SIG-M5 treated with dmso at 0.1 percent for 504 hours (cell line): ENCODE measurements around the gene CLDN15.
"Not testable (repeated sequence)": the region's sequence is repeated elsewhere in the genome, so short reads cannot be mapped to it uniquely, and the experiment has no call there.

ENCODE experiments used
- DNase-seq: peaks from one replicate; lab custom pipeline; 2025; ENCODE audit not compliant: unreplicated experiment; lab: John Stamatoyannopoulos, UW

Gene CLDN15, protein sequence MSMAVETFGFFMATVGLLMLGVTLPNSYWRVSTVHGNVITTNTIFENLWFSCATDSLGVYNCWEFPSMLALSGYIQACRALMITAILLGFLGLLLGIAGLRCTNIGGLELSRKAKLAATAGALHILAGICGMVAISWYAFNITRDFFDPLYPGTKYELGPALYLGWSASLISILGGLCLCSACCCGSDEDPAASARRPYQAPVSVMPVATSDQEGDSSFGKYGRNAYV

DNA sequence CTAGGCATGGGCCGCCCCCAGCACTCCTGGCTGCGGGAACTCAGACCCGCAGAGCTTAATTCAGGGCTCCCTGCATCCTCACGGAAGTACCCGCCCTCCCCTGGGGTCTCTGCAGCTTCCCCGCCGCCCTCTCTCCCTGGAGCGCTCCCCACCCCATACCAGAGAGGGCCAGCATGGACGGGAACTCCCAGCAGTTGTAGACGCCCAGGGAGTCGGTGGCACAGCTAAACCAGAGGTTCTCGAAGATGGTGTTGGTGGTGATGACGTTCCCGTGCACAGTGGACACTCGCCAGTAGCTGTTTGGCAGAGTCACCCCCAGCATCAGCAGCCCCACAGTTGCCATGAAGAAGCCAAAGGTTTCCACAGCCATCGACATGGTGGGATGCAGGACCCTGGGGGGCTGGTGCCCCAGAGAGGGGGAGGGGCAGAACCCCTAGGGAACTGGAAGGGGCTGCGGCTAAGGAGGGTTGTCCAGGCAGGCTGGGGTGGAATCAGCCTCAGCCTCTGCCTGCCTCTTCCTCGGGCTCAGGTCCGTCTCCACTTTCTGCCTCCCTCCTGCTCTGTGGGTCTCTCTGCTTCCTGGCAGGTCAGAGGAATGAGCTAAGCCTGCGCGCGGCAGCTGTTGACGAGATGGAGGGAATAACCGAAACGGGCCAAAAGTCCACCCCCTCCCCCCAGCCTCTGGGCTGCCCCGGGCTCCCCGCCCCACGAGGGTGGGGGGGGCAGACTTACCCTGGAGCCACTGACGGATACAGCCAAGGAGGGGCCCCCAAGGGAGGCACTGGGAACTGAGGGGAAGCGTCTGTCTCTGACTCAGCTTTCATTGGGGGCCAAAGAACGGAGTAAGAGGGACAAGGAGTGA lies at the start of gene CLDN15:
Gene CLDN15 (minus strand): TSS at position 597 of the 862 bp plus-strand sequence. CDS start 221 bp downstream, at position 376.
- no peak for DNase-seq

DNA sequence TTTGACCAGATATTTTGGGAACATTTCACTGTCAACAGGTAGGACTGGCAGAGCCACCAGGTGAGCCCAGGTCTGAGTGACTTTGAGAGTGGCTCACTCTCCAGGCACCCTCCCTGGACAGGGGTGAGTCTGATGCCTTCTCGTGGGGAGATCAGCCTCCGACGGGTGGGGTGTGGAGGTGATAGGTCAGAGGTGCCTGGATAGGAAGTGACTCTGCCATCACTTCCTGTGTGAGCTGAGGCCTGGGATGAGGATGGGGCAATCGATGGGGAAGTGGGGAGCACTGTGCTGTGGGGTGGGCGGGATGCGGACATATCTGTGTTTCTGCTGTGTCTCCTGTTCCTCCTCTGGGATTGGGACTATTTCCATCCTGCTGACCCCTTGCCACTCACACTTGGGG lies 49.4 kb upstream of the CLDN15 start:
- no peak for DNase-seq

DNA sequence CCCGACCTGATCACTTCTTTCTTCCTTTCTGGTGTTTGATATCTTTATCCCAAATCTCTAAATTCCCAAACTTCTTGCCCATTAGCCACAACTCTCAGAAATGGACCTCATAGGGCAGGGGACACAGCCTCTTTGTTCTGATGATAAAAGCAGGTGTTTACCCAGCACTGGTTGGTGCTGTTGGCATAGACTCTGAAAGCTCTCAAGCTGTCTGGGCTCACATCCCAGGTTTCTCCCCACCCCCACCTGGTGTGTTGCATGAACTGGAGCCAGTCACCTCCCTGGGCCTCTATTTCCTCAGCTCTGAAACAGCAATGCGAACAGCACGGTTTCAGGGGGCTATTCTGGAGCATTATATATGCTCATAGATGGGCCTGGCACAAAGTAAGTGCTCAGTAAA lies 48.3 kb upstream of the CLDN15 start:
- DNase-seq, result not testable (repeated sequence)

DNA sequence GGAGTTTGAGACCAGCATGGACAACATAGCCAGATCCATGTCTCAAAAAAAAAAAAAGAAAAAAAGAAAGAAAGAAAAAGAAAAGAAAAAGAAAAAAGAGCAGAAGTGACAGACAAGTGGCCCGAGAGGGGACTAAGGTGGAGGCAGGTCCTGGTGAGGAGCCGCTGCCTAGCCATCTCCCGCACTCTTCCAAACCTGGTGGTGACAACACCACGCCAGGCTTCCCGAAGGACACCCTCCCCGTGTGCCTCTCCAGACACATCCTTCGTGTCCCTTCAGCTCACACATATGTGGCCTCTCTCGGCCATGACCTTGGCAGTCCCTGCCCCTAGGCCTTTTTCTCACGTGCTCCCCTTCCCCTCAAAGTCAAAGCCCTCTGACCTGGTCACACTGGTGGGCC lies 47.6 kb upstream of the CLDN15 start:
- no peak for DNase-seq

DNA sequence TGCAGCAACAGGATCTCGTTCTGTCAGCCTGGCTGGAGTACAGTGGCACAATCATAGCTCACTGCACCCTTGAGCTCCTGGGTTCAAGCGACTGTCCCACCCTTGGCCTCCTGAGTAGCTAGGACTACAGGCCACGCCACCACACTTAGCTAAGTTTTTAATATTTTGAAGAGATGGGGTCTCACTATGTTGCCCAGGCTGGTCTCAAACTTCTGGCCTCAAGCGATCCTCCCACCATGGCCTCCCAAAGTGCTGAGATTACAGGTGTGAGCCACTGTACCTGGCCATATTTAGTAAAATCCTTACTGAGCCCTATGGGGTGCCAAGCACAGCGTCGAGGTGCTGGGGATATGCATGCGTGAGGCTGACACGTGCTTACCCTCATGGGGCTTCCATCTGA lies 43.3 kb upstream of the CLDN15 start:
- not testable (repeated sequence) for DNase-seq

DNA sequence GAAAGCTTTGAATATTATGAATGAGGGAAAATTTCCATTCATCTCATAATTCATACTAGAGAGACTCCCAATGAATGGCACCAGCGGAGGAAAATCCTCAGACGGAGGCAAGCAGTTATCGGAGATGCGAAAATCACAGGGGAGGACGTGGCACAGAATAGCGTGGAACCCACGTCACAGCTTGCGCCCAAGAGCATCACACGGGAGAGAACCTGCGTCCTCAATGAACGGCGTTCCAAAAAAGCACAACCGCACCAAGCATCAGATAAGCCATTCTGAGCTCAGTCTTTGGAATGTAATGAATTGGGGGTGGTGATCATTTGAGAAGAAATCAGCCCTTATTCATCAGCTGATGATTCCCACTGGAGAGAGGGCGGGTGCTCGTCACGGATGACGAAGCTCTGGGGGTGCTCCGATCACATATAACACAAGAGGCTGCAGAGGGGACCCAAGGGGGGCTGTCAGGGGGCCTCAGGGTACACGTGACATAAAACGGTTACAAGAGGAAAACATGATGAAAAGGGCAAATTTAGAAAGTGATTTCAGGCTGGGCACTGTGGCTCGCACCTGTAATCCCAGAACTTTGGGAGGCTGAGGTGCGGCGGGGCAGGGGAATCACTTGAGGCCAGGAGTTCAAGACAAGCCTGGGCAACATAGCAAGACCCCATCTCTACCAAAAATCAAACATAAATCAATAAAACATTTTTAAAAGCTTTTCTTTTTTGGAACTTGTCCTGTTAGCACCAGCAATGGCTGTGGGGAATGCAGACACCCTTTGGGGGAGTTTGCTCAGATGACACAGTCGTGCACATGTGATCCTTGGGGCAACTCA lies 41.1 kb upstream of the CLDN15 start:
- DNase-seq, result no peak

DNA sequence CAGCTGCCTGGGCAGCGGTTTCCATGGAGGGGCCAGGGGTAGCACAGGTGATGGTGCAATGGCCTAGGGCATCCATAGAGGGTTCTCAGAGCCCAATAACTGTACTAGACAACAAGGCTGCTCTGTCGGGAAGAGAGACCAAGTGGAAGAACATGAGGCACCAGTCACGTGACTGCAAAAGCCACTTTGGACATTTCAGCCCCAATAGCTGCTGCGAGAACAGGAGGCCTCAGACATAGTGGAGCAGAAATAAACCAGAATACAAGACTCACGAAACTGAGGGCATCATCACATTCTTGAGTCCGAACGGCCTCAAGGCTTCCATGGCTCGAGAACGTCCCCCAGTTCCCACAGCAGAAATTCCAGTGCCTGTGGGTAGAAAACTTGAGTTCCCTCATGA lies 39.6 kb upstream of the CLDN15 start:
- no peak for DNase-seq

DNA sequence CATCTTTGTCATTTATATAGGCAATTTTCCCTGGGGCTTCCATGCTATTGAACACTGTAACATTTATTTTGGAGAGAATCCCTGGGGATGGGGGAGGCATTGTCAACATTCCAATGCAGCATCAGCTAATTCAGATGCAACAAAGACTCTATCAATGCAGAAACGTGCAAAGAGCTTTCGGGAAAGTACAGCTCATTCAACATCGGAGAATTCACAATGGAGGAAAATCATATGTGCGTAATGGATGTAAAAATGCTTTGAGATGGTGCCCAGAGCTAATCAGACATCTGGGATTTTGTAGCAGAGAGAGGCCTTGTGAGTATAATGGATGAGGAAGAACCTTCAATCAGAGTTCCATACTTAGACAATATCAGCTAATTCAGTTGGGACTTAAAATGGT lies 35.6 kb upstream of the CLDN15 start:
- DNase-seq, result no peak

DNA sequence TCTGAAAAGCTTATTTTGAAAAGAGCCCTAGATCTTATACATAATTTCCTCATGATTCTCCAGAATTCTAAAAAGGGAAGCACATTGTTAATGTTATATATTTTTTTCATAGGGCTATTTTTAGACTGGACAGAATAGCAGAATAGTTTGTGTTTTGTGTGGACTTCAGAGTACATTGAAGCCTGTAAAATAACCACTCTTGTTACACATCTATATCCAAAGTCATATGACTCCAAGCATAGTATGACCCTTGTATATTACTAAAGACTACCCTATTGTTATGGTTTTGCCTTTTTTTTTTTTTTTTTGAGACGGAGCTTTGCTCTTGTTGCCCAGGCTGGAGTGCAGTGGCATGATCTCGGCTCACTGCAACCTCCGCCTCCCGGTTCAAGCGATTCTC lies 33.4 kb upstream of the CLDN15 start:
- DNase-seq, result no peak

DNA sequence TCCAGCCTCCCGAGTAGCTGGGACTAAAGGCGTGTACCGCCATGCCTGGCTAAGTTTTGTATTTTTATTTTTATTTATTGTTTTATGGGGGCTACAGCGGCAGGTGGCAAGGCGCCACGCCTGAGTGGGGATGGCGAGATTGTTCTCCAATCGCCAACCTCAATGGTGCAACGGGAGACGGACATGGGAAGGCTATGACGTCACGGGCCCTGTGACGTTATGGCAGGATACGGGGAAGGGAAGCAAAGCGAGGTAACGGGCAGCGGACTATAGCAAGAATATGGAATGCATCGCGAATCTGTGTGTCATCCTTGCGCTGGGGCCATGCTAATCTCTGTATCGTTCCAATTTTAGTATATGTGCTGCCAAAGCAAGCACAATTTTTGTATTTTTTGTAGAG lies 32.1 kb upstream of the CLDN15 start:
- DNase-seq, result no peak

DNA sequence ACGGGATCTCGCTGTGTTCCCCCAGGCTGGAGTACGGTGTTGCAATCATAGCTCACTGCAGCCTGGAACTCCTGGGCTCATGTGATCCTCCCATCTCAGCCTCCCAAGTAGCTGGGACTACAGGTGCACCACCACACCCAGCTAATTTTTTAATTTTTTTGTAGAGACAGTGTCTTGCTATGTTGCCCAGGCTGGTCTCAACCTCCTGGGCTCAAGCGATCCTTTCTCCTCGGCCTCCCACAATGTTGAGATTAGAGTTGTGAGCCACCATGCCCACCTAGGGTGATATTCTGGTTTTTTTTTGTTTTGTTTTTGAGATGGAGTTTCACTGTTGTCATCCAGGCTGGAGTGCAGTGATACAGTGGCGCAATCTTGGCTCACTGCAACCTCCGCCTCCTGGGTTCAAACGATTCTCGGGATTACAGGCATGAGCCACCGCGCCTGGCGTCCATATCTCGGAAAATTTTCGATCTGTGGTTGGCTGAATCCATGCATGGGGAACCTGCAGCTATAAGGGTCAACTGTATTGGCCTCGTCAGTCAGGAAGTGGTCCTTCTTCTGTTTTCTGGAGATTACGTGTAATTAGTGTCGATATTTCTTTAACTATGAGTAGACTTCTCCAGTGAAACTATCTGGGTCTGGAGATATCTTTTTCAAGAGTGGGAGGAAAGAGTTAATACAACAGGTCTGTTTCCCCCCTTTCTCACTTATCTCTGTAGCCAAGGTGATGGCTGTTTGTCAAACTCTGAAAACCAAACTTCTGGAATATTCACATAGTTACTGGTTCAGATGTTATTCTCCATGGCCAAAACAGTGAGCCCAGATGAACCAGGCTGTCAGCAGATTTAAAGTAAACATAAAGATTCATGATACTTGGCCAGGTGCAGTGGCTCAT lies 28.3 kb upstream of the CLDN15 start:
- no peak for DNase-seq

DNA sequence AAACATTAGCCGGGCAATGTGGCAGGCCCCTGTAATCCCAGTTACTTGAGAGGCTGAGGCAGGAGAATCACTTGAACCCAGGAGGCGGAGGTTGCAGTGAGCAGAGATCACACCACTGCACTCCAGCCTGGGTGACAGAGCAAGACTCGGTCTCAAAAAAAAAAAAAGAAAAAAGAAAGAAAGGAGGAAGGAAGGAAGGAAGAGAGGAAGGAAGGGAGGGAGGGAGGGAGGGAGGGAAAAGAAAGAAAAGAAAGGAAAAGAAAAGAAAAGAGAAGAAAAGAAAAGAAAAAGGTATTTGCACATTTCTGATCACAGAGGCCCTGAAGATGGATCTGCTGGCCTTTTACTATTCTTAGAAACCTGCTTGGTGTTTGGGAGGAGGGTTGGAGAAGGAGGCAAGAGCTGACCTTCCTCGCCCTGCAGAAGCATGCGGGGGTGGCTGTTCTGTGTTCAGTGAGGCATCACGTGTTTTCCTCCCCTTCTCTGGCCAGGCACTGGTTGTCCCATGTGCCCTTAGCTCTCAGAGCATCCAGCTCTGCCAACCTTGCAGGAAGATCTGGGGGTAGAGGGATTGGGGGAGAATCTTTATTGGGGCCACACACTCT lies 26.6 kb upstream of the CLDN15 start:
- not testable (repeated sequence) for DNase-seq

DNA sequence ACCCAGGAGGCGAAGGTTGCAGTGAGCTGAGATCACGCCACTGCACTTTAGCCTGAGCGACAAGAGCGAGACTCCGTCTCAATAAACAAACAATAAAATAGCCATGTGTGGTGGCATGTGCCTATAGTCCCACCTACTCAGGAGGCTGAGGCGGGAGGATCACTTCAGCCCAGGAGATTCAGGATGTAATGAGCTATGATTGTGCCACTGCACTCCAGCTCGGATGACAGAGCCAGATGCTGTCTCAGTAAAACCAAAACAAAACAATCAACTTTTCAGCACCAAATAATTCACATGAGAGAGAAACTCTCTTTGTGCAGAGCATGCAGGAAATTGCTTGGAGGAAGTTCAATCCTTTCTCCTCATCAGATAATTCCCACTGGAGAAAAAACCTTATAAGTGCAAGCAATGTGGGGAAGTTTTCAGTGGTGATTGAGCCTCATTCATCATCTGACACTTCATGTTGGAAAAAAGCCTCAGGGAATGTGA lies 20.7 kb upstream of the CLDN15 start:
- DNase-seq, result no peak

DNA sequence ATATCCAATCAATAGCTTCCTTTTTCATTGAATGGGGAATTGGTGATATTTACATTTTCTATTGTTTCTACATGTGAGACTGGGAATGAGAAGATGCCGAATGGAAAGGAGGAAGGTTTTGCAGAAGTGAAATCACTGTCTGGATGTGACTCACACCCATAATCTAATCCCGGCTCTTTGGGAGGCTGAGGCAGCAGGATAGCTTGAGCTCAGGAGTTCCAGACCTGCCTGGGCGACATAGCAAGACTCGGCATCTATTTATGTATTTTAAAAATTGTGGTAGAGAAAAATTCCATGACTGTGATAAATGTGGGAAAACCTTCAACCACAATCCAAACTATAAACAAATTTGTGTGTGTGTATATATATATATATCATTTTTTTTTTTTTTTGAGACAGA lies 18.2 kb upstream of the CLDN15 start:
- no peak for DNase-seq

DNA sequence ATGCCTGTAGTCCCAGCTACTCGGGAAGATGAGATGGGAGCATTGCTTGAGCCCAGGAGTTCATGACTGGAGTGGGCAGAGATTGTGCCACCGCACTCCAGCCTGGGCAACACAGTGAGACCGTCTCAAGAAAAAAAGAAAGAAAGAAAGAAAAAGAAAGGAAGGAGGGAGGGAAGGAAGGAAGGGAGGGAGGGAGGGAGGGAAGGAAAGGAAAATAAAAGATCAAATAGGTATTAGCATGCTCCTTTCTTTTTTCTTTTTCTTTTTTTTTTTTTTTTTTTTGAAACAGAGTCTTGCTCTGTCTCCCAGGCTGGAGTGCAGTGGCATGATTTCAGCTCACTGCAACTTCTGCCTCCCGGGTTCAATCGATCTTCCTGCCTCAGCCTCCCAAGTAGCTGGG lies 15.6 kb upstream of the CLDN15 start:
- not testable (repeated sequence) for DNase-seq

DNA sequence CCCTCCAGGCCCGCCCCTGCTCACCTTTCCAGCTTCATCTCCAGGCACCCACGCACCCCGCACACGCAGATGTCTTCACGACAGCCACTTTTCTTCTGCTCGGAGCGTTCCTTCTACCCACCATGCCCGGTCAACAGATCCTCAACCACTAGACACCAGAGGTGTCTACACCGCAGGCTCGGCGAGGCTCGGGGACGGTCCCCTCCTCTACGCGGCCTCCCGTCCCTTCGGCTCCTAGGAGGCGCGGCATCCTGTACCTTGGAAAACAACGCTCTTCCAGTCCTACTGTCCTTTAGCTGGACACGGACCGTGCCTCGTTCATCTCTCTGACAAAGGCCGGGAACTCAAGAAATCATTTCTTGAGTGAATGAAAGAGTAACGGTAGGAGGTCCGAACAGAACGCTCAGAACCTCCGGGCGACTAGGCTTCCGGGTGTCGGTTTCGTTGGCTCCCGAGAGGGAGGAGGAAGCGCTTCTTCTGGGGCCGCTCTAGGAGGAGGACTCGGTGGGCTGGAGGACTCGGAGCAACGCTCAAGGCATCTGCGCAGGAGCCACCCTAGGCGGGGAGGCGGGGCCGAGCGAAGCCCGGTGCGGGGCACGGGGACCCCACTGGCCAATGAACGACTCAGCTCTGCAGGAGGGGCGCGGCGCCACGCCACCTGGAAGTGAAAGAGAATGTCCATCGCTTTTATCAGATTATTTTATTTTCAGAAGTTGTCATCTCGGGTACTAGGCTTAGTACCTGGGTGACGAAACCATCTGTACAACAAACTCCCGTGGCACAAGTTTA lies 14.5 kb upstream of the CLDN15 start:
- peak; percentile 97 for DNase-seq

DNA sequence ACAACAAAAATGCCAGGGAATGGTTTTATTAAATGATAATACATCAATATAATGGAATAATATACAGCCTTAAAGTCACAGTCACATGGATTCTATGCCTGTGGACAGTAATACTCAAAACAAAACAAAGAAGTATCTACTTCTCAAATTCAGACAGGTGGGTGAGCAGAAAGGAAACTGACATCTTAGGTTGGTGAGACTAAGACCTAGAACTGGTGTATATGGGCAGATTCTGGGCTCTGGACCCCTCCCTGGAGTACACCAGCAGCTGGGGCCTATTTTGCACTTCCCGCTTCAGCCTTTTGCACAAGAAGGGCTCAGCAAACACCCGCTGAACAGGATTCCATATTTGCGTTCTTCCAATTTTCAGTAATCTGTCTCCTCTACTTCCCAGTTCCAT lies 12.7 kb upstream of the CLDN15 start:
- DNase-seq, result no peak

DNA sequence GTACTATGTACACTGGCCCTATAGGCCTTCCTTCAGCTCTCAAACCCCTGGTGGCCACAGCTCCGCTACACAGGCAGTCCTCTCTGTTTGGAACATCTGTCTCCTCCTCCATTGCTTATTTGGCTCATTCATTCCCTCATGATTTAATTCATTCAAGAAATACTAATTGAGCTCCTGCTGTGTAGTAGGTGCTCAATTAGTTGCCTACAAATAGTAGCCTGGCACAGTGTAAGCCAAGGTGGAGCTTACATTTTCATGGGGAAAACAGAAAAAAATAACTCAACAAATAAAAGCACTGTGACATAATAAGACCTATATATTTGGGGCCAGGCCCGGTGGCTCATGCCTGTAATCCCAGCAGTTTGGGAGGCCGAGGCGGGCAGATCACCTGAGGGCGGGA lies 10.7 kb upstream of the CLDN15 start:
- DNase-seq, result no peak

DNA sequence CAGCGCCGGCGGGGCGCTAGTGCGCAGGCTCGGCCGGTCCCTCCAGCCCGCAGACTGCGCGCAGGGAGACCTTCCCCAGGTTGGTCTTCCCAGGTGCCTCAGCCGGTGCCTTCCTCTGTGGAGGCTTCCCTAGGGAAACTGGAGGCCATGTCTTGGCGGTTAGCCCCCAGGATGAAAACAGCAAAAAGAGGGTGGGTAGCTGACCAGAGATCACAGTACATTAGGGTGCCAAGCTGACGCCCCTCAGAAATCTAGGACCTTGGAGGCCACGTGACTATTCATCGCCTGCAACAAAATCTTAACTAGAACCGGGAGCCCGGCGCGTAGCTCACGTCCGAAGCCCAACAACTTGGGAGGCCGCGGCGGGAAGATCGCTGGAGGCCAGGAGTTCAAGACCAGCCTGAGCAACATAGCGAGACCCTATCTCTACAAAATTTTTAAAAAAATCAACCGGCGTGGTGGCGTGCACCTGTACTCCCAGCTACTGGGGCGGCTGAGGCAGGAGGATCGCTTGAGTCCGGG lies 7.6 kb upstream of the CLDN15 start:
- no peak for DNase-seq
